Erythroblast (primary cell): ENCODE data around the gene GAPVD1.

Experiments used
- GATA1 ChIP-seq: IDR thresholded peaks from 2 replicates; pipeline ENCODE4 v1.6.1; 2011; ENCODE audit warnings: low read depth, mild to moderate bottlenecking, control low read depth, low read length, moderate library complexity
- POLR2A ChIP-seq: IDR thresholded peaks from 2 replicates; pipeline ENCODE4 v1.6.1; 2011; ENCODE audit warnings: mild to moderate bottlenecking, low read length

DNA sequence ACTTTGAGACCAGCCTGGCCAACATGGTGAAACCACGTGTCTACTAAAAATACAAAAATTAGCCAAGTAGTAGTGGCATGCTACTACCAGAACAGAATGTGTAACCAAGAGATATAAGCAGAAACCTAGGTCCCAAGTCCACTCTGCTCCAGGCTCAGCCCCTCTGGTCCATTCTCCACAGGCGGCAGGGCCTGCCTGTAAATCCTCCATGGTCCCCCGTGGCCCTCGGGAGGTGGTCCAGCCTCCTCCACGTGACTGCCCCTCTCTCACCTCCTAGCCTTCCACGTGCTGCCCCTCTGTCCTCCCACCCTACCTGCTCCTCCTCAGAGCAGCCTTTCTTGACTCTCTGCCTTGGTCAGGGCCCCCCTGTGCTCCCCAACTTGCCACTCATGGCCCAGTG is 127.4 kb downstream of the GAPVD1 start:
- no peak for TF ChIP-seq POLR2A
- TF ChIP-seq GATA1, result no peak
